Mesendoderm (in vitro differentiated cells): ENCODE measurements around the gene ATP12A.
A peak's percentile ranks its signal among the peaks of the same experiment; 100 is the strongest.

Source experiments
- DNase-seq: peaks from one replicate; pipeline ENCODE4 v3.0.0; 2013
- H2AK5ac ChIP-seq: 2 replicates; pipeline ENCODE4 v1.6.1; 2013; ENCODE audit warnings: low read length, inconsistent platforms
- H2BK120ac ChIP-seq: 2 replicates; pipeline ENCODE4 v1.6.1; 2013; ENCODE audit warnings: low read depth, mild to moderate bottlenecking, low read length, moderate library complexity, mixed read lengths
- H2BK15ac ChIP-seq: replicated peaks from 2 replicates; pipeline ENCODE4 v1.6.1; 2013; ENCODE audit warnings: low read depth, mild to moderate bottlenecking, moderate library complexity
- H2BK5ac ChIP-seq: 2 replicates; pipeline ENCODE4 v1.6.1; 2013; ENCODE audit warnings: low read length, inconsistent platforms
- H3K18ac ChIP-seq: 2 replicates; pipeline ENCODE4 v1.6.1; 2013; ENCODE audit warnings: mild to moderate bottlenecking, low read length, mixed read lengths
- H3K23ac ChIP-seq: one replicate; pipeline ENCODE4 v1.6.1; 2013; ENCODE audit warnings: low read length
- H3K27ac ChIP-seq: 2 replicates; pipeline ENCODE4 v1.5.1; 2013; ENCODE audit warnings: low read depth, mild to moderate bottlenecking, inconsistent platforms, low read length, moderate library complexity
- H3K27me3 ChIP-seq: 2 replicates; pipeline ENCODE4 v1.6.1; 2013; ENCODE audit warnings: low read length, control low read depth, mild to moderate bottlenecking, inconsistent platforms; ENCODE audit not compliant: insufficient read depth, poor library complexity
- H3K36me3 ChIP-seq: 2 replicates; pipeline ENCODE4 v1.6.1; 2013; ENCODE audit warnings: low read length, inconsistent platforms; ENCODE audit not compliant: control insufficient read depth, insufficient read depth
- H3K4ac ChIP-seq: one replicate; pipeline ENCODE4 v1.6.1; 2013; ENCODE audit warnings: low read depth, mild to moderate bottlenecking, low read length, moderate library complexity
- H3K4me1 ChIP-seq: 2 replicates; pipeline ENCODE4 v1.6.1; 2013; ENCODE audit warnings: low read depth, low read length, inconsistent platforms; ENCODE audit not compliant: control insufficient read depth
- H3K4me2 ChIP-seq: 2 replicates; pipeline ENCODE4 v1.6.1; 2013; ENCODE audit warnings: low read length
- H3K4me3 ChIP-seq: 2 replicates; pipeline ENCODE4 v1.5.1; 2013; ENCODE audit warnings: mild to moderate bottlenecking, low read length
- H3K56ac ChIP-seq: one replicate; pipeline ENCODE4 v1.6.1; 2013; ENCODE audit warnings: low read length
- H3K79me1 ChIP-seq: 2 replicates; pipeline ENCODE4 v1.6.1; 2013; ENCODE audit warnings: low read length, inconsistent platforms
- H3K79me2 ChIP-seq: 2 replicates; pipeline ENCODE4 v1.6.1; 2013; ENCODE audit warnings: mild to moderate bottlenecking, low read length; ENCODE audit not compliant: control insufficient read depth, insufficient read depth
- H3K9ac ChIP-seq: 2 replicates; pipeline ENCODE4 v1.6.1; 2013; ENCODE audit warnings: low read length, inconsistent platforms
- H4K5ac ChIP-seq: one replicate; pipeline ENCODE4 v1.6.1; 2013; ENCODE audit warnings: low read length
- H4K8ac ChIP-seq: one replicate; pipeline ENCODE4 v1.6.1; 2013; ENCODE audit warnings: low read depth, mild to moderate bottlenecking, control low read depth, low read length, moderate library complexity
- WGBS: extraction: QIAGEN DNeasy Blood & Tissue Kit; methylation state at CpG from one replicate; pipeline ENCODE4 v1.1.7; 2013; ENCODE audit warnings: low lambda C conversion rate, missing lambda C conversion rate; ENCODE audit not compliant: insufficient coverage; ENCODE audit errors: extremely low coverage; 5-methylcytosine and 5-hydroxymethylcytosine counted together

ATP12A gene

DNA sequence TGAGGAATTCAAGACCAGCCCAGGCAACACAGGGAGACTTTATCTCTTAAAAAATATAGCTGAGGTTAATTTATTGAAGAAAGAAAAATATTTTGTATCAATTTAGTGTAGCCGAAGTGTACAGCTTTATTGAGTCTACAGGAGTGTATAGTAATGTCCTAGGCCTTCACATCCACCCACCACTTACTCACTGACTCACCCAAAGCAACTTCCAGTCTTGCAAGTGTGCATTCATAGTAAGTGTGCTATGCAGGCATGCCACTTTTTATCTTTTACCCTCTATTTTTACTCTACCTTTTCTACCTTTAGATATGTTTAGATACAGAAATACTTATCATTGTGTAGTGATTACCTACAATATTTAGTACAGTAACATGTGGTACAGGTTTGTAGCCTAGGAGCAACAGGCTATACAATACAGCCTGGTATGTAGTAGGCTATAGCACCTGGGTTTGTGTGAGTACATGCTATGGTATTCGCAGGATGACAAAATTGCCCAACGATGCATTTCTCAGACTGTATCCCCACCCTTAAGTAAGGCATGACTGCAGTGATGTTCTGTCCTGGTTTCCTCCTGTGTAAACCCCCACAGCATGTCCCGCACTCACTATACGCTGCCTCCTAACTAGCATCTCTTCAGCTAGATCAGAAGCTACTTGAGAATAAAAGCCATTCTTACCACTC, 15.3 kb upstream of the ATP12A start:
- Histone ChIP-seq H3K4me3 (no peak overlapping the region), H3K4ac (no peak overlapping the region), H4K8ac (no peak overlapping the region), H3K23ac (no peak overlapping the region), H3K36me3 (no peaks in the 10 kb centered on the region), H2BK5ac (no peak overlapping the region), H3K56ac (peak overlapping the region; percentile 20), H3K4me1 (no peaks in the 10 kb centered on the region), H3K27ac (no peak overlapping the region), H3K4me2 (no peak overlapping the region), H3K79me2 (no peaks in the 10 kb centered on the region), H3K18ac (no peak overlapping the region), H3K9ac (no peak overlapping the region), H3K79me1 (no peaks in the 10 kb centered on the region), H2BK120ac (no peak overlapping the region), H4K5ac (no peak overlapping the region), H2BK15ac (no peak overlapping the region), H2AK5ac (no peak overlapping the region), H3K27me3 (no peaks in the 10 kb centered on the region)
- peak; percentile 37 for DNase-seq
- WGBS, result no CpG with 5 or more reads among the region's 5 CpGs

- H3K79me2 ChIP-seq, result no peaks in the 10 kb centered on the region
- no peak overlapping the region for H3K56ac ChIP-seq
- no peak overlapping the region for H3K4me2 ChIP-seq
- no peaks in the 10 kb centered on the region for H3K79me1 ChIP-seq
- no peak for DNase-seq
- H3K9ac ChIP-seq, result no peak overlapping the region
- H3K23ac ChIP-seq, result no peak overlapping the region
- H3K4ac ChIP-seq, result no peak overlapping the region
- no peak overlapping the region for H3K18ac ChIP-seq
- H3K36me3 ChIP-seq, result no peaks in the 10 kb centered on the region
- WGBS, result no CpG with 5 or more reads among the region's 4 CpGs
- no peak overlapping the region for H2AK5ac ChIP-seq
- no peak overlapping the region for H3K4me3 ChIP-seq
- H4K8ac ChIP-seq, result no peak overlapping the region
- H4K5ac ChIP-seq, result no peak overlapping the region
- no peaks in the 10 kb centered on the region for H3K27me3 ChIP-seq
- H2BK120ac ChIP-seq, result no peak overlapping the region
- no peak overlapping the region for H2BK15ac ChIP-seq
- H3K4me1 ChIP-seq, result peaks cover 3% of the 10 kb centered on the region
- H2BK5ac ChIP-seq, result no peak overlapping the region
- no peak overlapping the region for H3K27ac ChIP-seq
Measured at GRCh38 chr13:24668511-24668910, 11.7 kb upstream of the ATP12A start.

- no peak overlapping the region for H3K18ac ChIP-seq
- no peak overlapping the region for H2BK5ac ChIP-seq
- H3K23ac ChIP-seq, result no peak overlapping the region
- no peak overlapping the region for H3K56ac ChIP-seq
- no peaks in the 10 kb centered on the region for H3K27me3 ChIP-seq
- H3K9ac ChIP-seq, result no peak overlapping the region
- H3K4ac ChIP-seq, result no peak overlapping the region
- H3K79me2 ChIP-seq, result no peaks in the 10 kb centered on the region
- no peaks in the 10 kb centered on the region for H3K79me1 ChIP-seq
- H2AK5ac ChIP-seq, result no peak overlapping the region
- H2BK15ac ChIP-seq, result no peak overlapping the region
- H3K36me3 ChIP-seq, result no peaks in the 10 kb centered on the region
- no peak overlapping the region for H3K27ac ChIP-seq
- DNase-seq, result no peak
- H4K5ac ChIP-seq, result no peak overlapping the region
- H3K4me1 ChIP-seq, result peaks cover 3% of the 10 kb centered on the region
- H2BK120ac ChIP-seq, result no peak overlapping the region
- no peak overlapping the region for H4K8ac ChIP-seq
- no CpG with 5 or more reads among the region's 5 CpGs for WGBS
- no peak overlapping the region for H3K4me2 ChIP-seq
- no peak overlapping the region for H3K4me3 ChIP-seq
Measured at GRCh38 chr13:24668955-24669582, 11.1 kb upstream of the ATP12A start.

GRCh38 chr13:24670174-24670573, 10.0 kb upstream of the ATP12A start:
- no peak overlapping the region for H3K4ac ChIP-seq
- H2BK15ac ChIP-seq, result no peak overlapping the region
- no peaks in the 10 kb centered on the region for H3K27me3 ChIP-seq
- H3K36me3 ChIP-seq, result no peaks in the 10 kb centered on the region
- H3K18ac ChIP-seq, result no peak overlapping the region
- H3K4me2 ChIP-seq, result no peak overlapping the region
- H3K27ac ChIP-seq, result no peak overlapping the region
- H4K8ac ChIP-seq, result no peak overlapping the region
- H3K79me2 ChIP-seq, result no peaks in the 10 kb centered on the region
- H3K4me1 ChIP-seq, result peaks cover 3% of the 10 kb centered on the region
- H3K23ac ChIP-seq, result no peak overlapping the region
- H2BK5ac ChIP-seq, result no peak overlapping the region
- no peak overlapping the region for H2AK5ac ChIP-seq
- H3K4me3 ChIP-seq, result no peak overlapping the region
- no CpG with 5 or more reads among the region's 7 CpGs for WGBS
- no peak overlapping the region for H4K5ac ChIP-seq
- DNase-seq, result no peak
- no peak overlapping the region for H3K9ac ChIP-seq
- H3K56ac ChIP-seq, result no peak overlapping the region
- no peaks in the 10 kb centered on the region for H3K79me1 ChIP-seq
- no peak overlapping the region for H2BK120ac ChIP-seq

GRCh38 chr13:24670961-24671381, 9.2 kb upstream of the ATP12A start:
- Histone ChIP-seq H3K4me1 (peaks cover 3% of the 10 kb centered on the region), H2BK5ac (no peak overlapping the region), H3K23ac (no peak overlapping the region), H3K4me3 (no peak overlapping the region), H3K79me2 (no peaks in the 10 kb centered on the region), H3K36me3 (no peaks in the 10 kb centered on the region), H2BK15ac (no peak overlapping the region), H3K9ac (peak overlapping the region; percentile 29), H3K27ac (no peak overlapping the region), H2AK5ac (no peak overlapping the region), H3K18ac (no peak overlapping the region), H4K8ac (no peak overlapping the region), H3K79me1 (no peaks in the 10 kb centered on the region), H3K4me2 (peak overlapping the region; percentile 17), H2BK120ac (no peak overlapping the region), H4K5ac (no peak overlapping the region), H3K27me3 (no peaks in the 10 kb centered on the region), H3K56ac (peak overlapping the region; percentile 75), H3K4ac (no peak overlapping the region)
- WGBS, result no CpG with 5 or more reads among the region's 6 CpGs
- DNase-seq, result peak; percentile 93
